Testis (tissue), 3 donors: ENCODE measurements around the gene CYP27C1. TPM values are rescaled to one million over a fixed set of nuclear protein-coding genes. Genes with fewer than 3 reads are reported as not detected.

Experiments used
- DNase-seq: peaks from one replicate; pipeline ENCODE4 v3.0.0-alpha.2; 2019
- H3K27ac ChIP-seq, 2 donors: fragments of 200-600 bp; sonication (generic); one replicate each; pipeline ENCODE4 v1.5.1; 2019
- H3K27me3 ChIP-seq: fragments of 200-600 bp; sonication (generic); one replicate; pipeline ENCODE4 v1.5.1; 2019
- H3K36me3 ChIP-seq: fragments of 200-600 bp; sonication (generic); one replicate; pipeline ENCODE4 v1.5.1; 2017; ENCODE audit warnings: low read depth; ENCODE audit errors: missing control alignments
- H3K4me1 ChIP-seq: fragments of 200-600 bp; sonication (generic); one replicate; pipeline ENCODE4 v1.5.1; 2019
- H3K4me3 ChIP-seq, 2 donors: fragments of 200-600 bp; sonication (generic); one replicate each; pipeline ENCODE4 v1.5.1; 2017 to 2019
- H3K9me3 ChIP-seq: fragments of 200-600 bp; sonication (generic); one replicate; pipeline ENCODE4 v1.5.1; 2017
- CTCF ChIP-seq, 3 experiments: fragments of 450-650 bp in 2 of 3; fragments of 200-600 bp in 1 of 3; sonication (generic) in 1 of 3; IDR thresholded peaks; one replicate each; pipeline ENCODE4 v1.5.1; 2016 to 2019; ENCODE audit warnings: antibody characterized with exemption in 3 of 3, mild to moderate bottlenecking in 2 of 3, moderate library complexity in 1 of 3
- POLR2A ChIP-seq: fragments of 450-650 bp; IDR thresholded peaks from one replicate; pipeline ENCODE4 v1.6.1; 2017; ENCODE audit warnings: antibody characterized with exemption, mild to moderate bottlenecking, moderate library complexity
- WGBS, 2 donors: methylation state at CpG; one replicate each; pipeline ENCODE4 v1.1.5; 2018; 5-methylcytosine and 5-hydroxymethylcytosine counted together
- intact Hi-C: fragments of 100-400 bp; cut with DNase I; formaldehyde crosslinking; loops from one replicate; pipeline ENCODE4 v1.15.1; 2023; ENCODE audit warnings: low total_unique reads
- polyA plus RNA-seq: library from polyadenylated mRNA; stranded (reverse); fragments of 350-450 nt; fragmentation: Illumina TruSeq; extraction: RNeasy Lipid Tissue Mini Kit (QIAGEN cat#74804); gene quantifications from one replicate; pipeline ENCODE4 v1.2.3, GENCODE V29; 2014; ENCODE audit warnings: low read depth, low replicate concordance; ENCODE audit not compliant: insufficient read depth
- total RNA-seq, 2 donors: library from RNA; depleted of rRNA; stranded (reverse); fragments of >200 nt; gene quantifications; one replicate each; pipeline ENCODE4 v1.2.3, GENCODE V29; 2016

CYP27C1 gene
- total and polyA plus RNA-seq, 3 donors from 2014 or later, result 0.47 to 0.55 (median 0.50) TPM

GRCh38 chr2:127179766-127180165 is 40.3 kb downstream of the CYP27C1 start:
- H3K4me3 ChIP-seq, result no peak overlapping the region
- no peak for TF ChIP-seq POLR2A
- no peak for TF ChIP-seq CTCF (IDR thresholded peaks at IDR 0.05)
- H3K9me3 ChIP-seq, result no peaks in the 10 kb centered on the region
- intact Hi-C loops, result loop anchor here (10.0 kb wide), 1 partner anchor 95 kb away; no protein-coding TSS in a partner anchor
- no peaks in the 10 kb centered on the region for H3K36me3 ChIP-seq
- no peak overlapping the region for H3K27ac ChIP-seq
- H3K4me1 ChIP-seq, result peaks cover 13% of the 10 kb centered on the region
- H3K27me3 ChIP-seq, result no peaks in the 10 kb centered on the region
- 63 to 73% methylated on average over 3 of the region's 3 CpGs for WGBS, 2 donors
- DNase-seq, result no peak

- Histone ChIP-seq H3K27ac (no peak overlapping the region), H3K9me3 (no peaks in the 10 kb centered on the region), H3K36me3 (no peaks in the 10 kb centered on the region), H3K4me3 (no peak overlapping the region), H3K27me3 (no peaks in the 10 kb centered on the region), H3K4me1 (peaks cover 22% of the 10 kb centered on the region)
- DNase-seq, result no peak
- 97 to 98% methylated on average over 15 of the region's 15 CpGs for WGBS, 2 donors
- intact Hi-C loops, result loop anchor here (10.0 kb wide), 1 partner anchor 93 kb away; no protein-coding TSS in a partner anchor
- TF ChIP-seq POLR2A, result no peak
- TF ChIP-seq CTCF (IDR thresholded peaks at IDR 0.05), result no peak
Measured at GRCh38 chr2:127177617-127178263, 42.4 kb downstream of the CYP27C1 start.

GRCh38 chr2:127176371-127177311 is 43.5 kb downstream of the CYP27C1 start:
- 72% methylated on average over 23 to 31 of the region's 31 CpGs for WGBS, 2 donors
- Histone ChIP-seq H3K27ac (no peak overlapping the region), H3K9me3 (no peaks in the 10 kb centered on the region), H3K36me3 (no peaks in the 10 kb centered on the region), H3K27me3 (no peaks in the 10 kb centered on the region), H3K4me3 (no peak overlapping the region), H3K4me1 (peaks cover 22% of the 10 kb centered on the region)
- no peak for TF ChIP-seq CTCF (IDR thresholded peaks at IDR 0.05)
- no peak for TF ChIP-seq POLR2A
- DNase-seq, result no peak
- intact Hi-C loops, result loop anchor here (10.0 kb wide), 1 partner anchor 92 kb away; no protein-coding TSS in a partner anchor

- Histone ChIP-seq H3K4me1 (peaks cover 22% of the 10 kb centered on the region), H3K9me3 (no peaks in the 10 kb centered on the region), H3K36me3 (no peaks in the 10 kb centered on the region), H3K27me3 (no peaks in the 10 kb centered on the region), H3K27ac (peak overlapping the region; percentile 37 to 56), H3K4me3 (no peak overlapping the region)
- no peak for TF ChIP-seq CTCF (IDR thresholded peaks at IDR 0.05)
- no peak for TF ChIP-seq POLR2A
- peak; percentile 39 for DNase-seq
- WGBS, 2 donors, result 68 to 71% methylated on average over 11 to 19 of the region's 19 CpGs
- intact Hi-C loops, result loop anchor here (10.0 kb wide), 1 partner anchor 91 kb away; no protein-coding TSS in a partner anchor
Measured at GRCh38 chr2:127175751-127176354, 44.2 kb downstream of the CYP27C1 start.
